Stimulated activated naive CD8-positive, alpha-beta T cell treated with anti-CD3 and anti-CD28 coated beads, Interleukin-15, Interleukin-2, amounts not matched to agents 100 ng/mL and 50 ng/mL, for 24 hours (primary cell): ENCODE measurements around the gene TYSND1.

Source experiments
- H3K27ac Mint-ChIP-seq: one replicate; pipeline ENCODE4 v1.8.0; 2021; ENCODE audit warnings: mild to moderate bottlenecking, mixed read lengths
- H3K27me3 Mint-ChIP-seq: one replicate; pipeline ENCODE4 v1.8.0; 2021; ENCODE audit warnings: mixed read lengths
- H3K36me3 Mint-ChIP-seq: one replicate; pipeline ENCODE4 v1.8.0; 2021; ENCODE audit warnings: low read depth, mixed read lengths
- H3K4me1 Mint-ChIP-seq: one replicate; pipeline ENCODE4 v1.8.0; 2021; ENCODE audit warnings: low read depth, mixed read lengths
- H3K4me3 Mint-ChIP-seq: one replicate; pipeline ENCODE4 v1.8.0; 2021; ENCODE audit warnings: mild to moderate bottlenecking, mixed read lengths
- H3K9me3 Mint-ChIP-seq: one replicate; pipeline ENCODE4 v1.8.0; 2021; ENCODE audit warnings: mixed read lengths

TYSND1 gene

DNA sequence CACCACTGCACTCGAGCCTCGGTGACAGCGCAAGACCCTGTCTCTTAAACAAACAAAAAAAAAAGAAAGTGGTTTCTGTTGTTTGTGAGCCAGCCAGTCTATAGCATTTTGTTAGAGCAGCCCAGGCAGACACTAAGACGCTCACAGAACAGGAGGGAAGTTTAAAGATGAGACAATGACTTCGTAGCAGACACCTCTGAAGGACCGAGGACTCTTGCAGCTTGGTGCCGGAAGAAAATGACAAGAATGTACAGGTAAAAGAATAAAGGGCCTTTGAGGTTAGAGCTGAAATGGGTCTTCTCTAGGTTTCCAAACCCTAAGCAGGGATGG is 54.1 kb downstream of the TYSND1 start:
- H3K27ac Mint-ChIP-seq: peak overlapping the region; percentile 92
- H3K9me3 Mint-ChIP-seq: no peaks in the 10 kb centered on the region
- peaks cover 8% of the 10 kb centered on the region for H3K36me3 Mint-ChIP-seq
- H3K4me3 Mint-ChIP-seq: peak overlapping the region; percentile 84
- H3K4me1 Mint-ChIP-seq: peaks cover 40% of the 10 kb centered on the region
- no peaks in the 10 kb centered on the region for H3K27me3 Mint-ChIP-seq

DNA sequence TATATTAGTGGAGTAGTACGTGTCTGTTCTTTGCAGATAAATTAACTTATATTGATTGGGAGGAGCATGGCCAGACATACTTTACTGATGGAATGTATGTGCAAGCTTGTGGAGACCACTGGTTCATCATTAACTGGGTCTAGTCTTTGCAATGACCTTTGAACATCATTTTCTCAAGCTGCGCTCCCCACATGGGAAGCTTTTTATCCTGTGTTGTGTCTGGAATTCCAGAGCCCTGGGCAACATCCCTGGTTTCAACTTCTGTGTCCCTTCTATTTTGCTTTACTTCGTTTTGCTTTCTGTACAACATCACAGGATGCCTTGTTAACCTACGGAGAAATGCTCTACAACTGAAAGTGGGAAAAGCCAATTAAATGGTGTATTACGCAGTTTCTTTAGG is 55.5 kb downstream of the TYSND1 start:
- Mint-ChIP-seq H3K4me3 (no peak overlapping the region), H3K36me3 (peaks cover 5% of the 10 kb centered on the region), H3K9me3 (no peaks in the 10 kb centered on the region), H3K27me3 (no peaks in the 10 kb centered on the region), H3K27ac (peak overlapping the region; percentile 28), H3K4me1 (peaks cover 40% of the 10 kb centered on the region)

GRCh38 chr10:70090013-70090412 is 56.5 kb downstream of the TYSND1 start:
- Mint-ChIP-seq H3K27ac (no peak overlapping the region), H3K27me3 (no peaks in the 10 kb centered on the region), H3K4me3 (no peak overlapping the region), H3K36me3 (no peaks in the 10 kb centered on the region), H3K9me3 (no peaks in the 10 kb centered on the region), H3K4me1 (peaks cover 35% of the 10 kb centered on the region)

DNA sequence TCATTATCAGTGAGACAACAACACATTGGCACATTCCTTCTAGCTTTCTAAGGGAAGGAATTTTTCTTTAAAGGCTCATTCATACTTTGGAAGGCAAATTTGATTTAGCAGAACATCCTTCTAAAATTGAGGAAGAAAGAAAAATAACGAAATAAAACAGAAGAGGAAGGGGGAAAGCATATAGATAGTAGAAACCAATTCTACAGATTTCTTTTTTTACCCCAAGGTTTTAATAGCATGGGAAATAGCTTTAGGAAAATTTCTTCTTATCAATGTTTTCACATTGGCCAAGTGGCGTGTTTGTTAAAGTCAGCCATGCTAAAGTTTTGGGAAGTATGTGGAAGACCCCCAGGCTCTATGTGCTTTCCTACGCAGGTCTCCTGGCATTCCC is 58.2 kb downstream of the TYSND1 start:
- Mint-ChIP-seq H3K36me3 (no peaks in the 10 kb centered on the region), H3K27me3 (no peaks in the 10 kb centered on the region), H3K4me1 (peaks cover 18% of the 10 kb centered on the region)

More for the DNA sequence above, 58.2 kb downstream of the TYSND1 start:
- no peak overlapping the region for H3K4me3 Mint-ChIP-seq
- no peaks in the 10 kb centered on the region for H3K9me3 Mint-ChIP-seq
- H3K27ac Mint-ChIP-seq: no peak overlapping the region
